Activated gamma-delta T cell treated with anti-CD3 and anti-CD28 coated beads, Interleukin-2, amount 50 U/mL, for 16 hours (primary cell): Measurements from ENCODE around the gene DNM3.

Source experiments
- DNase-seq: peaks from one replicate; pipeline ENCODE4 v3.0.0-alpha.2; 2020; ENCODE audit warnings: low read depth

Gene DNM3

GRCh38 chr1:172177849-172178248 is 336.6 kb downstream of the DNM3 start:
- DNase-seq: no peak

GRCh38 chr1:172178886-172179285 is 337.6 kb downstream of the DNM3 start:
- no peak for DNase-seq

DNA sequence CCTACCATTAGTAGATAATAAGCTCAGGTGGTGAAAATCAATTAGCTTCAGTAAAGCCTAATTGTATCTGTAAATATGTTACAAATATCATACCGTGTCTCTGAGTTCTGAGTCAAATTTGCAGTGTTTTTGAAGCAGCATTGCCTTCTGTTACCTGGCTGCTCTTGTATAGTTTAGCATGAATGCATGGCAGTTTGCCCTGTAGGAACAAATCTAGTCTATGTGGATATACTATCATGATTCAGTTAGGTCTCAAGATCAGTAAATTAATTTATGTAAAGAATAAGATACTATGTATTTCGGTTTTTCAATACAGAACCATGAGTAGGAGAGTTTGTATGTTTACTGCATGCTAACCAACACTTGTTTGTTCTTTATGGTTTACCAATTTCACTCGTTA is 338.6 kb downstream of the DNM3 start:
- DNase-seq: no peak

DNA sequence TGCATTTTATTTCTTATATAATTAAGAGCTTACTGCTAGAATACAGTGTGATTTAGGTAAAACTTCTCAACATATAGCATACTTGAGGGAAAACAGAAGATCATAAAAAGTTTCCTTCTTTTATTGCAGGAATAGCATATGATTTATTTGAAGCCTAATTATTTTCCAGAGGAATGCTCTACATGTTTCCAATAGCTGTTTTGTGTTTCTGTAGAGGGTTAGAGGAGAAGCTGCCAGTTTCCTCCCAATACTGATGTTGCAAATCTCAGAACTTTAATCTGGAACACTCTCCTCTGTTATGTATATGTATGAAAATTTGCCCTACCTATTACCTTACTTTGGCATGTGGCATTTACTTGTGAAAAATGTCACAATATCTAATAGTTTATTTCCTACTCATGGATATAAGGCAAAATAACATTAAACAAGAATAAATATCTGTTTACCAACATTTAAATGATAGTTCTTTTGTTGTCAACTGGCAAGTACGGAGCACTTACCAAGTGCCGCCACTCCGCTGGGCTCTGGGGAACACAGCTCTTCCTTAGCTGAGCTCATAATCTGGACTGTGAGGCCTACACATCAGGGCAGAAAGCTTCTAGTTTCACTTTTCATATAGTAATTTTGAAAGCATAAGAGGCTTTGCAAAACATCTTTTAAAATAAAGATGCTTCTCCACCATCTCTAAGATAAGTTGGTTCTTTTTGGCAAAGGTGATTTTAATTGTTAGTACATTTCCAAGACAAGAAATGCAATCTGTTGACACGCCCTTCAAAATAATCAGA is 339.4 kb downstream of the DNM3 start:
- DNase-seq: no peak

DNA sequence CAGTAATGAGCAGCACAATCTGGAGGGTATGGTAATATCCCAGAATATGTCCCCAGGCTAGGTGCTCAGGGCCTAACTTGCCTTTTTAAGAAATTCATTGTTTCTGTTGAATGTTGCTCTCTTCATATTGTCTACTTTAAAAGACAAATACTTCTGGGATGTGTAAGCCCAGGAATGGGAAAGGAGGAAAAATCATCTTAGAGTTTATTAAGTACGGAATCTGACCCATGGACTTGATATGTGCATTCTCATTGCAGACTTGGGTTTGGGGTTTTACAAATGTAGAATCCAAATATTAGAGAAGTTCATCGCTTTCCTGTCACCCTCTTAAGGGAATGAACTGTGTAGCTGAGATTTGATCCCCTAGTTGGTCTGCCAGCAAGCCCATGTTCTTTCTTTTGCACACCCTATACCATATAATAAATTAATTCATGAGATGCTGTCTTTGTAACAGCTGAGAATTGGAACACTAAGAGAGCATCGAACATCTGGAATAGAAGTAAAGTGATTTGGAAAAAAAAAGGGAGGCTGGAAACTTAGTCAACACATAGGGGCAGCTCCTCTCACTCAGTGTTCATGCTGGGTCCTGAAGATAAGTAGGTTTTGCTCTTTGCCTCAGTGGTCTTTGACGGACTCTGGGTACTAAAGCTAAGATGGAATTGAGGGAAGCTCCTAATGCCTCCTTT is 343.4 kb downstream of the DNM3 start:
- no peak for DNase-seq

DNA sequence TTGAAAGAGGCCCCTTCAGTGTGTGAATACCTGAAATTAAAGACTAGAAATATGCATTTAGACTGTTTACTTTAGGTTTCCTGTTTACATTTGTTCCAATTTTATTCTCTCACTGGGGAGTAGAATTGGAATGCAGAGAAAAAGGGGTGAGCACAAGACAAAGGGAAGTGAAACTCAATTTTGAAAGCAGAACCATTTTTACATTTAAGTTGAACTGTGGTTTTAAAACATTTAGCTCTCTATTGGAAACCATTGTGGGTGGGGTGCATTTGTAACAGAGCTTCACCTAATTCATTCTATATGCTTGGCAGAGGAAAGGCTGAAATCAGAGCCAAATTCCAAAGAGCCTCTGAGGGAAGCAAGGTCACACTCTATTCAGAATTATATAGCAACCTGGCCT is 343.9 kb downstream of the DNM3 start:
- no peak for DNase-seq

DNA sequence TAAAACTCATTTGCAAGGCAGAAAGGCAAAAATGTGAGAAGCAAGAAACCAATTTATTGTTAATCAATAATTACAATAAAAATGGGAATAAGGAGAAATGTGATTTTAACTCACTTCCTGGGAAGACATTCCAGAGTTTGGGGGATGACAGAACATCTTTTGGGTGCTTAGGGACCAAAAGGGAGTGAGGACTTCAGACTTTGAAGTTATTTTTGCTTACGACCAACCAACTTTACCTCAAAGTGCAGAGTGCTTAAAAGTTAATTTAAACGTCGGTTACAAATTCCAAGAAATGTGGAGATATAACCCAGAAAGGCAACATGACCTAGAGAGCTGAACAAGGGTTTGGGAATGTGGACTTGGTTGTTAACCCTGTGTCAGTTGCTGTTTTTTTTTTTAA is 344.7 kb downstream of the DNM3 start:
- DNase-seq: no peak

GRCh38 chr1:172201572-172201971 is 360.3 kb downstream of the DNM3 start:
- DNase-seq: no peak

DNA sequence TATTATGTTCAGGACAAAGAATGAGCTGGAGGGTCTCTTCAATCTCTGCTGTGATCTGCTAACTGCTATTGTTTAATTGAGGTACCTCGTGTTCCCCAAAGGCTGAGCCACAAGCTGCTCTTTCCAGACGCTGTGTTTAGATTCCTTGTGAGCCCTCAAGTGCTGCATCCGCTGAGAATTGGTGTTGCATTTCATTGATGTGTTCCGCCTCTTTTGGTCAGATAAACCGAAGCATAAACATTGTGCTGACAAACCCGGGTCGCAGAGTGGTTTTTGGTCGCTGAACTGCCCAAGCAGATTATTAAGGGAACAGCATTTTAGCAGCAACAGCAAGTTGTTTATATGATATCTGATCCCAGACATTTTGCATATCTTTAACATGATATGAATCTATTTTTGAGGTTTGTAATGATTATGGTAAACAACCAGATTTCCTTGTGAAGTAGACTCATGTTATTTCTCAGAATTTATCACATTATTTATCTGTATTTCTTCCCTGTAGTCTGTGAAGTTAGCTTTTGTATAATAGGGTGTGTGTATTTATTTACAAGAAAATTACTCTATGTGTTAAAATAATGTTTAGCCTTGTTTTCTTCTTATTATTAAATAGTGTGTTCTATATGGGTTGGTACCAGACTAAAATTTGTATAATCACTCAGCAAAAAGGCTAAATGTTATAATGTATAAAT is 362.0 kb downstream of the DNM3 start:
- DNase-seq: no peak

DNA sequence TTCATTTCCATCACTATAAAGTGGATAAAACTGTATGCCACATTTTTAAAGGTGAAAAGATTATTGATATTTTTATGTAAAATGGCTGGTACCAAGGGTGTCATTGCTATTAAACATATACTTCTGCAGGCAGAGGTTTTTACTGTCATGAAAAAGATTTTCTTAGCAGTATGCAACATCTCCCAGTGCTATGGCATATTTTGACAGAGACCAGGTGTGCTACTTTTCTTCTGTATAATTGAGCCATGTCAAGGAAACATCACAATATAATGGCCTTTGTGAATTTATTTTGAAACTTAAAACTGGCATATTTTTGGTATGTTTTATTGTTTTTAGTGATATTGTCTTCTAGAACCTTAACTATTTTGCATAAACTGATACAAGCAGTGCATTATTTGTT is 362.6 kb downstream of the DNM3 start:
- no peak for DNase-seq

- DNase-seq: no peak
Measured at GRCh38 chr1:172206256-172206655, 365.0 kb downstream of the DNM3 start.

DNA sequence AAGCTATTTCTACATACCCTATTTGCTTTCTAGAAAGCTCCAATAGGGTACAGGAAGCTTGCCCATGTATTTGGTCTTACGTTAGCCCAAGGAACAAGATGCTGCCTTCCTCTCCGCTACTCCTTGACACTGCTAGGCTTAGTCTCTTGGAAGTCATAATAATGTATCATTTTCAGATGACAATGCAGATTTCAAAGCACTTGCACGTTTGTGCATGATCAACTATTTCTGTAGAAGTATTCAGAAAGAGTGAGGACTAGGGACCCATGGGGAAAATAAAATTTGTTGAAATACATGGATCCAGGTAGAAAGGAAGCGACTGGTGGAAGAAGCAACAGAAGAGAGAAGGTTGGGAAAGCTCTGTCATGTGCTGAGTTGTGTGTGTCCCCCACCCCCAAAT is 367.3 kb downstream of the DNM3 start:
- no peak for DNase-seq

DNA sequence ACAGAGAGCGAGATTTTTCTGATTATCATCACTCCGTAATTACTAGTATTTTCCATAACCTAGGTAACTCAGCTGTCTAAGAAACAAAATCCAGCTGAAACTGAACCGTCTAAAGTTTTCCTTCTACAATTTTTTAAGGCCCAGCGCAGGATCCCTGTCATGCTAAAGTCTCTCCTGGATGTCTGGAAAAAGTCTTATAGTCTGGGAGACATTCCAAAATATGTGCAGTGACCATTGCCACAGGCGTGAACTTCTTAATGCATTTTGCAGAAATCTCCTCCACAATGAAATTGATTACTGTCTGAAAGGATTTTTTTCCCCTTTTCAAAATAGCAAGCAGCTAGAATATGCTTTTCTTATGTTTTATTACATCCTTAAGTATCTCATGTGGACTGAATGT is 369.9 kb downstream of the DNM3 start:
- DNase-seq: no peak

- no peak for DNase-seq
Measured at GRCh38 chr1:172212124-172212523, 370.8 kb downstream of the DNM3 start.

GRCh38 chr1:172215006-172215405 is 373.7 kb downstream of the DNM3 start:
- DNase-seq: no peak

GRCh38 chr1:172219966-172220365 is 378.7 kb downstream of the DNM3 start:
- DNase-seq: no peak

DNA sequence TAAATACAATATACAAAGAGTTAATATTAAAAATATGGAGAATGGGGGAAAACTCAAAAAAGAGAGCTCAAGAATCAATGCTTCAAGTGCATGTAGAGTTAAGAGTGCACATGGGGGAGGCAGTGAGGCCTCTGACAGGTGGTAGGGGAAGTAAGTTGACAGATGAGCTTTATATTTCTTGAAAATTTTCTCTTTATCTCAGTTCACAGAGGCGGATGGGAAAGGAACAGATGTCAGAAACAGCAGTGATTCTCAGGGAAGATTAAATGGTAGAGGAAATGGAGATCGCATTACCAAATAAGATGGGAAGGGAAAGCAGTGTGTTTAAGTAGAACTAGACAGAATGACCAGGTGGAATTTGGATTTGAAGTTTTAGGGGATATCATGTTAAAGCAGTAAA is 379.1 kb downstream of the DNM3 start:
- no peak for DNase-seq

GRCh38 chr1:172221436-172221835 is 380.1 kb downstream of the DNM3 start:
- DNase-seq: no peak

GRCh38 chr1:172224871-172225270 is 383.6 kb downstream of the DNM3 start:
- no peak for DNase-seq

- DNase-seq: no peak
Measured at GRCh38 chr1:172229942-172230341, 388.6 kb downstream of the DNM3 start.

GRCh38 chr1:172230526-172230925 is 389.2 kb downstream of the DNM3 start:
- DNase-seq: no peak

GRCh38 chr1:172236958-172237357 is 395.7 kb downstream of the DNM3 start:
- no peak for DNase-seq

DNA sequence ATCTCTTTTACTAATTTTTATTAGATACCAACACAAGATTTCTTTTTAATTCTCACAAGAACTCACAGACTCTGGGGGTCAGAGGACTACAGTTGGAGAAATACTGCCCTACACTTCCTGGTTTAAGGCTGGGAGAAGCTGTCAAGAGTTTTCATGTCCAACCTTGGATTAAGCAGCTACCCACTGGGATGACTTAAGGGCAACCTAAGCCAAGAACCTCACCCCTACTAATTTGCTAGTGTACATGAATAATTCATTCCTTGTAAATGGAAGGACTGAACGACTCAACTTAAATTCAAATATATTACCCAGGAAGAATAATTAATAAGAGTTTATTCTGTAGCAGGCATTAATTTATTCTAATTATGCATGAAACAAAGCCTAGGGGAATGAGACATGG is 396.9 kb downstream of the DNM3 start:
- DNase-seq: no peak
